HepG2 (cell line): ENCODE data around the gene B3GNT9. TPM values are rescaled to one million over a fixed set of nuclear protein-coding genes. Genes with fewer than 3 reads are reported as not detected.

ENCODE experiments used
- CCDC6 ChIP-seq: sonication (generic); formaldehyde crosslinking; IDR thresholded peaks from 2 replicates; pipeline ENCODE4 v1.8.1; 2022; ENCODE audit warnings: mild to moderate bottlenecking, missing genetic modification reagents, moderate library complexity
- GTF2F1 ChIP-seq: fragments of 150-350 bp; IDR thresholded peaks from 2 replicates; pipeline ENCODE4 v1.6.1; 2014; ENCODE audit warnings: low read length
- KDM3A ChIP-seq: IDR thresholded peaks from 2 replicates; pipeline ENCODE4 v1.6.1; 2018; ENCODE audit warnings: low read depth, missing compliant biosample characterization
- SATB2 ChIP-seq: sonication (generic); formaldehyde crosslinking; IDR thresholded peaks from 2 replicates; pipeline ENCODE4 v1.5.0; 2020; ENCODE audit warnings: missing genetic modification reagents
- SP1 ChIP-seq, 2 experiments: fragments of 450-650 bp in 1 of 2; sonication (generic) in 1 of 2; formaldehyde crosslinking in 1 of 2; IDR thresholded peaks; 2 replicates each; pipeline versions ENCODE4 v1.4.0 to v1.6.1; 2016 to 2020; ENCODE audit warnings: missing genetic modification reagents in 1 of 2
- TBP ChIP-seq: sonication (generic); formaldehyde crosslinking; IDR thresholded peaks from 2 replicates; pipeline ENCODE4 v1.5.0; 2020; ENCODE audit warnings: missing genetic modification reagents
- TEAD2 ChIP-seq: sonication (generic); formaldehyde crosslinking; IDR thresholded peaks from 2 replicates; pipeline ENCODE4 v1.9.0; 2021; ENCODE audit warnings: missing genetic modification reagents
- TRIM24 ChIP-seq: sonication (generic); formaldehyde crosslinking; IDR thresholded peaks from 2 replicates; pipeline ENCODE4 v1.8.0; 2022; ENCODE audit warnings: mild to moderate bottlenecking, missing genetic modification reagents
- YEATS2 ChIP-seq: sonication (generic); formaldehyde crosslinking; IDR thresholded peaks from 2 replicates; pipeline ENCODE4 v1.4.0; 2020; ENCODE audit warnings: missing genetic modification reagents, borderline replicate concordance
- ZNF317 ChIP-seq: sonication (generic); formaldehyde crosslinking; IDR thresholded peaks from 2 replicates; pipeline ENCODE4 v1.5.0; 2020; ENCODE audit warnings: mild to moderate bottlenecking, missing genetic modification reagents
- ZNF333 ChIP-seq: sonication (generic); formaldehyde crosslinking; IDR thresholded peaks from 2 replicates; pipeline ENCODE4 v1.4.0; 2020; ENCODE audit warnings: mild to moderate bottlenecking, missing genetic modification reagents, borderline replicate concordance
- polyA plus RNA-seq, 8 experiments: library from polyadenylated mRNA; depleted of rRNA in 3 of 8; stranded (reverse) in 7 of 8; unstranded in 1 of 8; fragments of >200 nt; fragmentation: Illumina TruSeq in 4 of 8; extraction: Trizol in 4 of 8; gene quantifications; 2 replicates each; pipeline versions ENCODE4 v1.2.1 to v1.2.3, GENCODE V29; 2011 to 2016; ENCODE audit warnings: low read depth in 4 of 8, missing spikeins in 1 of 8, mixed read lengths in 1 of 8; ENCODE audit not compliant: insufficient read depth in 1 of 8
- total RNA-seq, 5 experiments: library from RNA; depleted of rRNA; stranded (reverse); fragments of >200 nt; fragmentation: Illumina TruSeq; extraction: Trizol; gene quantifications; 2 replicates each; pipeline ENCODE4 v1.2.3, GENCODE V29; 2016; ENCODE audit warnings: low read depth in 1 of 5
- TF ChIP-seq, protein P1 (sequence below): sonication (generic); formaldehyde crosslinking; IDR thresholded peaks from 2 replicates; pipeline ENCODE4 v1.5.0; 2020; ENCODE audit warnings: mild to moderate bottlenecking, missing genetic modification reagents
- TF ChIP-seq, protein P2 (sequence below): sonication (generic); formaldehyde crosslinking; IDR thresholded peaks from 2 replicates; pipeline ENCODE4 v1.8.0; 2022; ENCODE audit warnings: mild to moderate bottlenecking, missing genetic modification reagents, borderline replicate concordance
- TF ChIP-seq, protein P3 (sequence below): sonication (generic); formaldehyde crosslinking; IDR thresholded peaks from 2 replicates; pipeline ENCODE4 v1.8.0; 2023; ENCODE audit warnings: mild to moderate bottlenecking, missing genetic modification reagents
- TF ChIP-seq, protein P4 (sequence below): sonication (generic); formaldehyde crosslinking; IDR thresholded peaks from 2 replicates; pipeline ENCODE4 v1.4.0; 2020; ENCODE audit warnings: mild to moderate bottlenecking, missing genetic modification reagents
- TF ChIP-seq, protein P5 (sequence below): sonication (generic); formaldehyde crosslinking; IDR thresholded peaks from 2 replicates; pipeline ENCODE4 v1.5.0; 2020; ENCODE audit warnings: mild to moderate bottlenecking, missing genetic modification reagents

The B3GNT9 gene
- total and polyA plus RNA-seq, 2 of the 13 experiments (the other 11 are each of a cell fraction or from before 2014, with no cell fraction given): 1.5 to 3.1 TPM

DNA sequence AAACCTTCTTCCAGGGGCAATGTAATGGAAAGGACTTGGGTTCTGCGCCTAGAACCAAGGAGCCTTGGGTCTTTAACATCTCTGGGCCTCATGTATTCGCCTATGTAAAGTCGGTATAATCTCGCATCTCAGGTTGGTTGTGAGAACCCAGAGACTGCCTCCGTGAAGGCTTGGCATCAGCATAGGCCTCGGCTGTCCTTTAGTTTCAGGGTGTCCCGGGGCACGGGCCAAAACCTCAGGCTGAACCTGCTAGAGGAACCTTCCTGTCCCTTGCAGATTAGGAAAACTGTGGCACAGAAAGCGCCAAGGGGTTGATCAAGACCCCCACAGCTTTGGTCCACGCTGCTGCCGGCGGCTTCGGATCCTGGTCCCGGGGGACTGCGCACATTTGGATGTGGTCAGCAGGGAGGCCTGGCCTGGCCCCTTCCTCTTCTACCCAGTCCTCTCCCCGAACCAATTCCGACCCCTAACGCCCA lies 41.8 kb downstream of the B3GNT9 start (continued):
- TF ChIP-seq TEAD2 (0 out of 2 replicates have a peak, but pooled peaks have one; percentile 49), ZNF317 (0 out of 2 replicates have a peak, but pooled peaks have one; percentile 11), TBP (CRISPR knock-in tag) (0 out of 2 replicates have a peak, but pooled peaks have one; percentile 67), SATB2 (CRISPR knock-in tag) (no peak), GTF2F1 (no peak), TRIM24 (CRISPR knock-in tag) (no peak), ZNF333 (CRISPR knock-in tag) (no peak), CCDC6 (CRISPR knock-in tag) (no peak), SP1 (IDR thresholded peaks at IDR 0.05) (no peak), SP1 (CRISPR knock-in tag; IDR thresholded peaks at IDR 0.05) (no peak), KDM3A (CRISPR knock-in tag) (no peak), YEATS2 (CRISPR knock-in tag) (no peak)
- TF ChIP-seq, protein P1, sequence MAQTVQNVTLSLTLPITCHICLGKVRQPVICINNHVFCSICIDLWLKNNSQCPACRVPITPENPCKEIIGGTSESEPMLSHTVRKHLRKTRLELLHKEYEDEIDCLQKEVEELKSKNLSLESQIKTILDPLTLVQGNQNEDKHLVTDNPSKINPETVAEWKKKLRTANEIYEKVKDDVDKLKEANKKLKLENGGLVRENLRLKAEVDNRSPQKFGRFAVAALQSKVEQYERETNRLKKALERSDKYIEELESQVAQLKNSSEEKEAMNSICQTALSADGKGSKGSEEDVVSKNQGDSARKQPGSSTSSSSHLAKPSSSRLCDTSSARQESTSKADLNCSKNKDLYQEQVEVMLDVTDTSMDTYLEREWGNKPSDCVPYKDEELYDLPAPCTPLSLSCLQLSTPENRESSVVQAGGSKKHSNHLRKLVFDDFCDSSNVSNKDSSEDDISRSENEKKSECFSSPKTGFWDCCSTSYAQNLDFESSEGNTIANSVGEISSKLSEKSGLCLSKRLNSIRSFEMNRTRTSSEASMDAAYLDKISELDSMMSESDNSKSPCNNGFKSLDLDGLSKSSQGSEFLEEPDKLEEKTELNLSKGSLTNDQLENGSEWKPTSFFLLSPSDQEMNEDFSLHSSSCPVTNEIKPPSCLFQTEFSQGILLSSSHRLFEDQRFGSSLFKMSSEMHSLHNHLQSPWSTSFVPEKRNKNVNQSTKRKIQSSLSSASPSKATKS: no peak; the same call in 1 of the 2 replicates
- TF ChIP-seq, protein P2, sequence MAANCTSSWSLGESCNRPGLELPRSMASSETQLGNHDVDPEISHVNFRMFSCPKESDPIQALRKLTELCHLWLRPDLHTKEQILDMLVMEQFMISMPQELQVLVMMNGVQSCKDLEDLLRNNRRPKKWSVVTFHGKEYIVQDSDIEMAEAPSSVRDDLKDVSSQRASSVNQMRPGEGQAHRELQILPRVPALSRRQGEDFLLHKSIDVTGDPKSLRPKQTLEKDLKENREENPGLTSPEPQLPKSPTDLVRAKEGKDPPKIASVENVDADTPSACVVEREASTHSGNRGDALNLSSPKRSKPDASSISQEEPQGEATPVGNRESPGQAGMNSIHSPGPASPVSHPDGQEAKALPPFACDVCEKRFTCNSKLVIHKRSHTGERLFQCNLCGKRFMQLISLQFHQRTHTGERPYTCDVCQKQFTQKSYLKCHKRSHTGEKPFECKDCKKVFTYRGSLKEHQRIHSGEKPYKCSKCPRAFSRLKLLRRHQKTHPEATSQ (CRISPR knock-in tag): no peak
- TF ChIP-seq, protein P3, sequence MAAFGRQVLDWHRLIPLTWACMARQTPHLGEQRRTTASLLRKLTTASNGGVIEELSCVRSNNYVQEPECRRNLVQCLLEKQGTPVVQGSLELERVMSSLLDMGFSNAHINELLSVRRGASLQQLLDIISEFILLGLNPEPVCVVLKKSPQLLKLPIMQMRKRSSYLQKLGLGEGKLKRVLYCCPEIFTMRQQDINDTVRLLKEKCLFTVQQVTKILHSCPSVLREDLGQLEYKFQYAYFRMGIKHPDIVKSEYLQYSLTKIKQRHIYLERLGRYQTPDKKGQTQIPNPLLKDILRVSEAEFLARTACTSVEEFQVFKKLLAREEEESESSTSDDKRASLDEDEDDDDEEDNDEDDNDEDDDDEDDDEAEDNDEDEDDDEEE (CRISPR knock-in tag): no peak
- TF ChIP-seq, protein P4, sequence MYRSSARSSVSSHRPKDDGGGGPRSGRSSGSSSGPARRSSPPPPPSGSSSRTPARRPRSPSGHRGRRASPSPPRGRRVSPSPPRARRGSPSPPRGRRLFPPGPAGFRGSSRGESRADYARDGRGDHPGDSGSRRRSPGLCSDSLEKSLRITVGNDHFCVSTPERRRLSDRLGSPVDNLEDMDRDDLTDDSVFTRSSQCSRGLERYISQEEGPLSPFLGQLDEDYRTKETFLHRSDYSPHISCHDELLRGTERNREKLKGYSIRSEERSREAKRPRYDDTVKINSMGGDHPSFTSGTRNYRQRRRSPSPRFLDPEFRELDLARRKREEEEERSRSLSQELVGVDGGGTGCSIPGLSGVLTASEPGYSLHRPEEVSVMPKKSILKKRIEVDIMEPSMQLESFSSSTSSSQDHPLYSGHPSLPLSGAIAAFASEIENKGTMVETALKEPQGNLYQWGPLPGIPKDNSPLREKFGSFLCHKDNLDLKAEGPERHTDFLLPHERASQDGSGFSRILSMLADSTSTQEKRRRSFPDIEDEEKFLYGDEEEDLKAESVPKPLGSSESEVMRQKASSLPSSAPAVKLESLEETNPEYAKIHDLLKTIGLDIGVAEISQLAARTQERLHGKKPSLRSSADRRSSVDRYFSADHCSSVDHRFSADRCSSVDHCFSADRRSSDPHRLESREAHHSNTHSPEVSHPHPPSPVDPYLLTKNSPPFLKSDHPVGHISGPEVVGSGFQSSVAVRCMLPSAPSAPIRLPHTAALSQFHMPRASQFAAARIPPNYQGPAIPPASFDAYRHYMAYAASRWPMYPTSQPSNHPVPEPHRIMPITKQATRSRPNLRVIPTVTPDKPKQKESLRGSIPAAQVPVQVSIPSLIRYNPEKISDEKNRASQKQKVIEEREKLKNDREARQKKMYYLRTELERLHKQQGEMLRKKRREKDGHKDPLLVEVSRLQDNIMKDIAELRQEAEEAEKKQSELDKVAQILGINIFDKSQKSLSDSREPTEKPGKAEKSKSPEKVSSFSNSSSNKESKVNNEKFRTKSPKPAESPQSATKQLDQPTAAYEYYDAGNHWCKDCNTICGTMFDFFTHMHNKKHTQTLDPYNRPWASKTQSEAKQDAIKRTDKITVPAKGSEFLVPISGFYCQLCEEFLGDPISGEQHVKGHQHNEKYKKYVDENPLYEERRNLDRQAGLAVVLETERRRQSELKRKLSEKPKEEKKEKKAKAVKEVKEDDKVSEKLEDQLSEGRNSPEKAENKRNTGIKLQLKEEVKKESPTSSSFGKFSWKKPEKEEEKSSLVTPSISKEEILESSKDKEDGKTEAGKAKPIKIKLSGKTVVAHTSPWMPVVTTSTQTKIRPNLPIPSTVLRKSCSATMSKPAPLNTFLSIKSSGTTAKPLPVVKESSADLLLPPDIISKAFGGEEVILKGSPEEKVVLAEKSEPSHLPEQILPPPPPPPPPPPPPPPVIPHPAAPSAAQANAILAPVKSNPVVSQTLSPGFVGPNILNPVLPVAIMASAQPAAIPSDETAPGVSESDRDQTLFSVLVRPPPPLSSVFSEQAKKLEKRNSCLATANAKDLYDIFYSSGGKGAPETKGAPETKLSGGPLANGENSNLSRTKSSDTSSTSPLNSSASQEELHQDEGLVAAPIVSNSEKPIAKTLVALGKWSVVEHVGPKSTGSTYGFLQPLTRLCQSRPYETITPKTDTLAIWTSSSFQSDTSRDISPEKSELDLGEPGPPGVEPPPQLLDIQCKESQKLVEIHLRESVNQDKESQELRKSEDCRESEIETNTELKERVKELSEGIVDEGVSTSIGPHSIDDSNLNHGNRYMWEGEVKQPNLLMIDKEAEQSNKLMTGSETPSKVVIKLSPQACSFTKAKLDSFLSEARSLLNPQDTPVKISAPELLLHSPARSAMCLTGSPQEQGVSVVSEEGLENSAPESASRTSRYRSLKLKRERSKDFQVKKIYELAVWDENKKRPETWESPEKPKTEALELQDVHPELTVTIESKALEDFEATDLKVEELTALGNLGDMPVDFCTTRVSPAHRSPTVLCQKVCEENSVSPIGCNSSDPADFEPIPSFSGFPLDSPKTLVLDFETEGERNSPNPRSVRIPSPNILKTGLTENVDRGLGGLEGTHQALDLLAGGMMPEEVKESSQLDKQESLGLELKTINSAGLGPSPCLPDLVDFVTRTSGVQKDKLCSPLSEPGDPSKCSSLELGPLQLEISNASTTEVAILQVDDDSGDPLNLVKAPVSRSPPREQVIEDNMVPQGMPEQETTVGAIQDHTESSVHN (CRISPR knock-in tag): peak; percentile 85
- TF ChIP-seq, protein P5, sequence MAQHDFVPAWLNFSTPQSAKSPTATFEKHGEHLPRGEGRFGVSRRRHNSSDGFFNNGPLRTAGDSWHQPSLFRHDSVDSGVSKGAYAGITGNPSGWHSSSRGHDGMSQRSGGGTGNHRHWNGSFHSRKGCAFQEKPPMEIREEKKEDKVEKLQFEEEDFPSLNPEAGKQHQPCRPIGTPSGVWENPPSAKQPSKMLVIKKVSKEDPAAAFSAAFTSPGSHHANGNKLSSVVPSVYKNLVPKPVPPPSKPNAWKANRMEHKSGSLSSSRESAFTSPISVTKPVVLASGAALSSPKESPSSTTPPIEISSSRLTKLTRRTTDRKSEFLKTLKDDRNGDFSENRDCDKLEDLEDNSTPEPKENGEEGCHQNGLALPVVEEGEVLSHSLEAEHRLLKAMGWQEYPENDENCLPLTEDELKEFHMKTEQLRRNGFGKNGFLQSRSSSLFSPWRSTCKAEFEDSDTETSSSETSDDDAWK (CRISPR knock-in tag): no peak
